ENCODE data around the gene POU3F1.

The POU3F1 gene

DNA sequence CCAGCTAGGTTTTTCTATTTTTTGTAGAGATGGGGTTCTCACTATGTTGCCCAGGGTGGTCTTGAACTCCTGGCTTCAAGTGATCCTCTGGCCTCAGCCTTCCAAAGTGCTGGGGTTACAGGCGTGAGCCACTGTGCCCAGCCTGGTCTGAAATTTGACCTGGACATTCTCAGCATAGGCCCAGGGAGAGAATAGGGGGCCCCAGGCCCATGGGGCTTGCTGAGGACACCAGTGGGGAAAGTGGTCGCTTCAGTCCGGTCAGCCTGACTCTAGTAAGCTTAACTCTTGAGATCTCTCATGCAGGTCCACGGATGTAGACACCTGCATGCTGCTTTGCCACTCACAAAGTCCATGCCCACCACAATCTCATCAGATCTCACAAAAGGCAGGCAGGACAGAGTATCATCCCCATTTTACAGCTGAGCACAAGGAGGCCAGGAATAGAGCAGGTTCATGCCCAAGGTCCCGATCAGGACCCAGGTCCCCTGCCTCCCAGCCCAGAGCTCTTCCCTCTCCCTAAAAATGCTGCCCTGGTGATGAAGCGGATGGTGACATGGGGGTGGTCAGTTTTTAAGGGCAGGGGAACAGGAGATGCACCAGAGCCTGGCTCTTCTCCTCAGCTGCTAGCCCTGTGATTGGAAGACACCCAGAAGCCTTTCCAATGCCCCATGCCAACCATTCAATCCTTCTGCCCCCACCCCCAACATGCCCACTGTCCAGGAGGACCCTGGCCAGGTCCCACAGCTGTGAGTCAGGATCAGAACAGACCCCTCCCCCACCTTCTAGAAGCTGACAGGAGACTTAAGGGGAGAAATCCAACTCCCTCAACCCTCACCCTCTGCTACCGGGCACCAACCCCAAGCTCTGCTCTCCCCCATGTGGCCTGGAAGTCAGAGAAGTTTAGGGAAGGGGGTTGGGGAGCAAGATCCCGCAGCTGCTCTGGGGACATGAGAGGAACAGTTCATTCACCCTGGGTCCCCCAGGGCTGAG is 43.0 kb downstream of the POU3F1 start:
- DNase-seq: no peak

DNA sequence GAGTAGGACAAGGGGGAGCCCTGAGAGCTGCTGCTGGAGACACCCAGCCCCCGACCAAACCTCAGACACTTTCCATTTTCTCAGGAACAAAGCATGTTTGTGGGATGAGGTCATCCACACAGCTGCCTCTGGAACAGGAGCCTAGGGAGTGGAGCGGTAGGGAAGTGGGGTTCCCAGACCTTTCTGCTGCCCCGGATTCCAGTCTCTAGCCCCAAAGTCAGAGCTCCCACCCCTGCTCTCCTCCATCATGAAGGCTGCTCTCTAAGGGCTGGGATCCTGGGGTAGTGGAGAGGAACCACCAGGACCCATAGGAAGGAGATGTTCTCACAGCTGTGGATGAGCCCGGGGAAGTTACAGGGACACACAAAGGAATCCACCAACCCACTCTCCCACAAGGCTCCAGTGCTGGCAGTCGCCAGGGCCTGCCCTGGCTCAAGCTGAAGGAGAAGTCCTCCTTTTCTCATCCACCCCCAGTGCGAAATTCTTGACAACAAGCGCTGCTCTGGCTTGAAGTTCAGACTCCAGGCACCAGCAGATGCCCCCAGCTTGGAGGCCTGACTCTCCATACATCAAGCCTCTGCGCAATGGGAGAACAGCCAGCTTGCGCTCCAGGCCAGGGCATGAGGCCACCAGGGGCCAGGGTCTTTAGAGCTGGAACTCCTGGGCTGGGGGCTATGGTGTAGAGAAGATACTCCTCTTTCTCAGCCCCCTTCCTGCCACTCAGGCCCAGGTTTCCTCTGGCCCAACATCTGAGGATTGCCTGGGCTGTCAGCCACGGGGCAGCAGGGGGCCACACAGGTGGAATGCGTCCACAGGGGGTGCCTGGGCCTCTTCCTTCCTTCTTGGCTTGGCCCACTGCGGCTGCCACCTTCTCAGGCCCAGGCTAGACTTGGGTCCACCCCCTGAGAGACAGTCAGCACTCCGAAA is 45.8 kb downstream of the POU3F1 start:
- no peak for DNase-seq

DNA sequence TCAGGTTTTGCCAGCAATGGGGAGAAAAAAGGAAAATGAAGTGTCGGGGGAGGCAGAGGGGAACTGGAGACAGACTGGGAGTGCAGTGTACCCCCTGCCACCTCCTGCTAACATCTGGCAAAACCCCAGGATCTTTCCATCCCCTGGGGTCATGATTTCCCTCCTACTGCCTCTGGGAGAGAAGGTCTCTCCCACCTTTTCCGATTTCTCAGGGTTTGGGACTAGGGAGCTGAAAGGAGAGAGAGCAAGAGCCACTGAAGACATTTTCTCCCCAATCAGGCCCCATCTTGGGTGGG is 46.4 kb downstream of the POU3F1 start:
- no peak for DNase-seq

DNA sequence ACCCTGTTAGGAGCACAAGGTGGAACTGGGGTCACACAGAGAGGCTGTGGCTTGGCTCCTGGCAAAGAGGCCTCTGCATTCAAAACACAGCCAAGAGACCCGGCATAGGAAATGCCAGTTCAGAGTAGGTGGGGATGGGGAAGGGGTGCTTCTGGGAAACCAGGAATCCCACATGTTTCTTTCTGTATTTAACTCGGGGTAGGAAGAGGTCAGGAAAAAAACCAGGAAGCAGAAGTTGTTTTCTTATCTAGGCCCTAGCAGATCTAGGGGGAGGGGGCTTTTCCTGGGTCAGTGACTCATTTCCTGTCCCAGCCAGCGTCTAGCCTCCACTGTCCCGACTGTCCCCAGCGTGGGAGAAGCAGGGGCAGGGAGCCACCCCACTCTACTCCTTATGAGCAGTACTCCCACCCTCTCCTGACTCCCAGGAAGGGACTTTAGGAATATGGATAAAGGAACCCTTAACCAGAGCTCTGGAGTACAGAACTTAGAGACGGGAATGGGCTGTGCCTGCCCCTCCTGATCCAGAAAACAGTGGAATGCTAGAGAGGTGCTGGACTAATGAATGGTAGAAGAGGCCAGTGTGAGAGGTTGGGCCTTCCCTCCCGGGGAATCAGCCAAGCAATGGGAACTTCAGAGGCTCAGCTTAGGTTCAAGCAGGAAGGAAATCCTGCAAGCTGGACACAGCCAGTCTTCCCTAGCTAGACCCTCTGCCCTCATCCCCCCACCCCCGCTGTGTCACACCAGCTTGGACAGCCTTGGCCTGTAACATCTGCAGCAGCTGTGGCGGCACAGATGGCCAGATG is 47.0 kb downstream of the POU3F1 start:
- no peak for DNase-seq

DNA sequence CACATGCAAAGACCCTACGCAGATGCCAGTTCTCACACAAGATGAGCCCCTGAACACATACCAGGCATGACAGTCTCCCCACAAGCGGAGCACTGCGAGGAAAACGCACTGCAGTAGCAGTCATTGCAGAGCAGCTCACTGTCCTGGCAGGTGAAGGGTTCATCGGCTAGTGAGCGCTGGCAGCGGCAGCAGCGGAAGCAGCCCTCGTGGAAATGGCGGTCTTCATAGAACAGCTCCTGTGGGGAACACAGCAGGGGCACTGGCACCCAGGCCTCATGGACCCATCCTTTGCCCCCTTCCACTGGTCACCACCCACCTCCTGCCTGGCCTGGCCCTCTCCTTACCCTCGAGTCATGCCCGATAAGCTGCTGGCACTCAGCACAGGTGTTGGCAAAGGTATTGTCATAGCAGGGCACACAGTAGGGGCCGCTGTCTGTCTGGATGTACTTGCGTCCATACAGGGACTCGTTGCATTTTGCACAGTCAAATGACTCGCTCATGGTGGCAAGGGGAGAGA is 47.6 kb downstream of the POU3F1 start:
- DNase-seq: no peak

DNA sequence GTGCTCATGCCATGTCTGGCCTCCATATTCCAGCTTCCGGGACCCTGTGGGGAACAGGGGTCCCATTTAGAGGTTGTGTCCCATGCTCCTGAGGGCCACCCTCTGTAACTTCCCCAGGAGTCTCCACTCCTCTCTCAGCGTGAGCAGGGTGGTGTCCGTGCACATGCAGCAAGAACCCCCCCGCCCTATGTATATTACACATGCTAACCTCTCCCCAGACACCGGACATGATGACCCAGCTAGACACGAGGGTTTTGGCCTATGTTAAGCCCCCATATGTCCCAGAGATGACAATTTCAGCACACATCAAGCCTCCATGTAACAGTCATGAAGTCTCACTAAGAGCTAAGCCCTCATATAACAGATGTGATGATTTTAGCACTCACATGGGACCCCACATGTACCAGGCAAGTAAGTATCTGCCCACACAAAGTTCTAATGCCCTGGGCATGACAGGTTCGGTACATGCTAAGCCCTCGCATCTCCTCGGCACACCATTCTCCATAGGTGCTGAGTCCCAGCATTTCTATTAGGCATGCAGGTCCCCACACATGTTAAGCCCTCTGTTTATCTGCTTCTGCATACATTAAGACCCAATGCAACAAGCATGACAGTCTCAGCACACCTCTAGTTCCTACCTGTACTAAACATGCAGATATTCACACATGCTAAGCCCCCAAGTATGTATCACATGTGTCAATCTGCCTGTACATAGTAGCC is 48.3 kb downstream of the POU3F1 start:
- DNase-seq: no peak

DNA sequence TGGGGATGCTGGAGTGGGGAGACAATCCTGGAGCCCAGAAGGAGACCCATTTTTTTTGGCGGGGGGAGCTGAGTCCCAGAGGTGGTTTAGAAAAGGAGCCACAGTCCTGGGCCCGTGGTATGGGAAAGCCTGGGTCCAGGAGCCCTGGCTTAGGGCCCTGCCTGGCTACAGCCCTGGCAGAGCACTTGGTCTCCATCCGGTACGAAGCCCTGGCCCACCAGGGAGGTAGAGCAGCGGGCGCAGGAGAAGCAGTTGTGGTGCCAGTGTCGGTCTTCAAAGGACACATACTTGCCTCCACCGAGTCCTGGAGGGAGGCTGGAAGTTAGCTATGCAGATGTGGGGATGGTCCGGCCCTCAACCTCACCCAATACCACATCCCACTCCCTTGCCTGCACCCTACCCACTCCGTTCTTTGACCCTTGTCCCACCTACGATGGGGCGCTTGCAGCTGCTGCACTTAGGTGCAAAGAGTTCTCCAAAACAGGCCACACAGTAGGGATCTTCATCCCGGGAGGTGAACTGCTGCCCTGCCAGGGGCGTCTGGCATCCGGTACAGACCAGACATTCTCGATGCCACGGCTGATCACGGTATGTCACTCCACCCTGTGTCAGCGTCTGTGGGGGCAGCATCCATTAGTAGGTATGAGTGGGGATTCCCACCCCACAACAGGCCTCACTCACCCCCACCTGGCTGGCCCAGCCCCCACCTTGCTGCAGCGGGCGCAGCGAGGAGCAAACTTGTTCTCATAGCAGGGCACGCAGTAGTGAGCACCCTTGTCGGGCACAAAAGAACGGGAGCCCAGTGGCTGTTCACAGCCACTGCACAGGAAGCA is 49.1 kb downstream of the POU3F1 start:
- DNase-seq: no peak

DNA sequence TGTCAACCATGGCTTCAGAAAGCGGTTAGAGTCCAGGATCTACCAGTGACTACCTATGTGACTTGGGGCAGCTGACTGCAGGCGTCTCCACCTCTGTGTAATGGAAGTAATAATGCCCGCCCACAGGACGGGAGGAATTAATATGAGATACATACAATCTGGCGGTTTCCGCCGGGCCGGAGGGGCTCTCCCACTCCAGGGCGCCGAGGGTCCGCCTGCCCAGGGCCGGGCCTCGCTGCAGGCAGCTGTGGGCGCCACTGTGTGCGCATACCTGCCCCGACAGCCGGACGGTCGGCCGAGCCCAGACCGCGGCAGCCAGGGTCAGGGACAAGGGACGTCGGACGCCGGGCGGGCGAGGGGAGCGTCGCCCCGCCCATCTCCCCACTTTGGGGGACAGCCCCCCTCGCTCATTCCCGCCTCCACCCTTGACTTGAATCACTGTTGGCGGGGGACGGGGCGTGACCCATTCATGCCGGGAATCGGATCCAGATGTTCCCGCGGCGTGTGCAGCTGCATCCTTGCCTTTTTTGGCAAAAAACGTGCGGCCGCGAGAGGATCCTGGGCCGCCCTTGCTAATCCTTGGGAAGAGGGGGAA is 50.7 kb downstream of the POU3F1 start:
- DNase-seq: peak; percentile 69

DNA sequence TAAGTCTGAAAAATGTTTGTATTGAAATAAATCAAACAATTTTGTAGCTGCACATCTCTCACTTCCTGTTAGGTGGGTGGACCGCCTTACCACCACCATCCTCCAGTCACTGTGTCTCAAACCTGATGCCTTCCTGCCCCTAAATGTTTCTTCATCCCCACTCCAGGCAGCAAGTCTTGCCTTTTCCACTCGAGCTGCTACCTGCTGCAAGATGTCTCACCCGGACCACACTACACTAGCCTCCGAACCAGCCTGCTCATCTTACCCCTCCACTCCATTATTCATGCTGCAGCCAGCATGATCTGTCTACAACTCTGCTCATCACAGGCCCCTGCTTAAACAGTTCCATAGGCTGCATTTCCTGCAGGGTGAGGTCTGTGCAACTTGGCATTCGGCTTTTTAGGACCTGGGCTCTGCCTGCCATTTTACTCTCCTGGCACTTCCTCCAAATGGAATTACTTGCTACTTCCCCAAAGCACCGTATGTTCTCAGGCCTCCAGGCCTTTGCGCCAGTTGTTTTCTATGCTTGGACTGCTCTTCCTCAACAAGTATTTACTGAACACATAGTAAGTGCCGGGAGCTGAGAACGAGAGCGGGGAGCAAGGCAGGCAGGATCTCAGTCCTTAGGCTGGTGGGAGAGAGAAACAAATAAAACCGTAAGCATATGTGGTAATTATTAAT is 51.6 kb downstream of the POU3F1 start:
- DNase-seq: no peak

All from NCI-H2171 treated with DMSO at 0.1 percent for 48 hours (cell line).